ENCODE results near the gene VWA3A.
"Not testable (repeated sequence)": the region's sequence is repeated elsewhere in the genome, so short reads cannot be mapped to it uniquely, and the experiment has no call there.

VWA3A gene, protein sequence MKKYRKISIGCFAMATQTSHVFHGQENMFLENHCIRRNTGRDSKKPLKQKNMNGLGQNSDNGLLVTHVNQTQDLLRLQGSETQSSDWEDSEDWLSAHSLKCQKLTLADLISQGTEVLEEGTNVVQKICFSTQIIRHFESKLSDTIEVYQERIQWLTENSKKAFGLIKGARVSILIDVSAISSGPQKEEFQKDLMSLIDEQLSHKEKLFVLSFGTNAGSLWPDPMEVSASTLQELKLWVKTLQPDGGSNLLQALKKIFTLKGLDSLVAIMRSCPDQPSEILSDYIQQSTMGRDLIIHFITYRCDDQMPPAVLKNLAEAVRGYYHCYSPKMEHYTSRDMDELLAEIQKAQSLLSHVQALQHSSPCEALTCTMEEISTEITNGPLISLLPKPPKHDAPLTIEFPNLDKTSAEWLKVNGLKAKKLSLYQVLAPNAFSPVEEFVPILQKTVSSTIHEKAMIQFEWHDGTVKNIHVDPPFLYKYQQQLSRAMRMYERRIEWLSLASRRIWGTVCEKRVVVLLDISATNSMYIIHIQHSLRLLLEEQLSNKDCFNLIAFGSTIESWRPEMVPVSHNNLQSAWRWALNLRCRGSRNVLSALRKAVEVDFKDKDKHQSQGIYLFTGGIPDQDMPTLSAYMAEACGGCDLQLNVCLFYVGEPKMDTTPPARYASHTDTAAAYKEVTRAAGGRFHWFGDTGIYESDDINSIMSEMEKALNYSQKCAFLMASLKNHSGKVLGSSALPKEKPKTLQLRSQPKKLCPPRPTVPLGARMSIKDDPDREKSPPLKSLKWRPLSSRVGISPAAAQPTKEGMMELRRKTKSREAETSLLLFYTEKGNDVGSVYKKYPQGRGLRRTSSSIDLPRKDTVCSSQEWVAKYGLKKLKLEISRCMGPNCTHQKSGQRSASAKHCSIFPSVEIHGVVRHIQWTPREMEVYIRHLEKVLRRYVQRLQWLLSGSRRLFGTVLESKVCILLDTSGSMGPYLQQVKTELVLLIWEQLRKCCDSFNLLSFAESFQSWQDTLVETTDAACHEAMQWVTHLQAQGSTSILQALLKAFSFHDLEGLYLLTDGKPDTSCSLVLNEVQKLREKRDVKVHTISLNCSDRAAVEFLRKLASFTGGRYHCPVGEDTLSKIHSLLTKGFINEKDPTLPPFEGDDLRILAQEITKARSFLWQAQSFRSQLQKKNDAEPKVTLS

DNA sequence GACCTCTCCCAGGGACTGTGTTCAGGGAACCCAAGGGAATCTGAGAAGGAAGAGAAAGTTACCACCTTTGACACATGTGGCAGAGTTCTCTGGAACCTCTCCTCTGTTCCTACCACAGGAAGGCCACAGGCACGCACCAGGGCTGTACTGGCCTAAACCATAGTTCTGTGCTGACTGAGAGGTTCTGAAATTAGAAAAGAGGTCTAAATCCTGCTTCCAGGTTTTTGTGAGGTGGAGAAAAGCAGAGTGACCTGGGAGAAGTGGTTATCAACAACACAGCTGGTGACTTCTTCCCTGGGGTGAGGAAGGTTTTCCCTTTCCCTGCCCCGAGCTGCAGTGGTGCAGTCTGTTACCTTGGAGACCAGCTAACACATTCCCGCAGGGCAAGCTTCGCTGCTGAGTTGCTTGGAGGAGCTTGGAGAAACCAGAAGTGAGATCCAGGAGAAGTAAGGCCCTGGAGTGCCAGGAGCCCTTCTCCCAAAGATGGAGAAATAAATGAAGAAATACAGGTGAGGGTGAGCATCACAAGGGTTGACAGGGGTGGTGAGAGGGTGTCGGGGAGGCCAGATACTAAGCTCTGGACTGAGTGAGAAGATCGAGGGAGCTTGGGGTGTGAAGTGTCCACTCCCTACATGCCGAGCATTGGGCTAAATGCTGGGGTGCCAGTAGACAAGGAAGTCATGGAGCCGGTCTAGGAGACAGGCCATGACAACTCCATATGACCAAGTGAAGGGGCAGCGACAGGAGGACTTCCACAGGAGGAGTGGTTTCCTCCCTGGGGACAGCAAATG lies at the start of gene VWA3A:
VWA3A (plus strand) TSS at position 399 of the 791 bp plus-strand sequence; CDS start at position 496, 97 bp downstream.
- Mint-ChIP-seq H3K27me3 (peaks cover 24% of the 10 kb centered on the region), H3K36me3 (ENCODE audit: insufficient read depth) (peaks cover 1% of the 10 kb centered on the region), H3K4me3 (no peak within 1 kb of the TSS), H3K4me1 (no peaks in the 10 kb centered on the region), H3K27ac (ENCODE audit: low read depth) (no peak within 1 kb of the TSS), H3K9me3 (no peaks in the 10 kb centered on the region)
- ATAC-seq (replicated peaks; ENCODE audit: extremely low read depth, poor library complexity, severe bottlenecking) (no peak), DNase-seq (ENCODE audit: low spot score in 2 of 2) (no peak)

DNA sequence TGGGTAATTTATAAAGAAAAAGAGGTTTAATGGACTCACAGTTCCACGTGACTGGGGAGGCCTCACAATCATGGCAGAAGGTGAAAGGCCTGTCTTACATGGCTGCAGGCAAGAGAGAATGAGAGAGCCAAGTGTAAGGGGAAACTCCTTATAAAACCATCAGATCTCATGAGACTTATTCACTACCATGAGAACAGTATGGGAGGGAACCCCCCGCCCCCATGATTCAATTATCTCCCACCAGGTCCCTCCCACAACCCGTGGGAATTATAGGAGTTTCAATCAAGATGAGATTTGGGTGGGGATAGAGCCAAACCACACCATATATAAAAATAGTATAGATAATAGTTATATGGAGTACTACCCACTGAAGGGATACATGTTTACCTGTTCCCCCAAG lies 48.5 kb upstream of the VWA3A start:
- not testable (repeated sequence) for DNase-seq (ENCODE audit: low spot score in 2 of 2); ATAC-seq (replicated peaks; ENCODE audit: extremely low read depth, poor library complexity, severe bottlenecking)

DNA sequence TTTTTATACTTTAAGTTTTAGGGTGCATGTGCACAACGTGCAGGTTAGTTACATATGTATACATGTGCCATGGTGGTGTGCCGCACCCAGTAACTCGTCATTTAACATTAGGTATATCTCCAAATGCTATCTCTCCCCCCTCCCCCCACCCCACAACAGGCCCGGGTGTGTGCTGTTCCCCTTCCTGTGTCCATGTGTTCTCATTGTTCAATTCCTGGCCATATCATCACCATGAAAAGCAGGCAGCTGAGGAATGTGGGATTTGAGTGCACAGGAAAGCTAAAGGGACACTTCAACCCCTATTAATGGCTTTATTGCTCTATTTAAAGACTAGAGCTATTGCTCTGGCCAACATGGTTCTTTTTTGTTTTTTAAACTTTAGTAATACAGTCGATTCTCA lies 46.5 kb upstream of the VWA3A start:
- not testable (repeated sequence) for H3K9me3 Mint-ChIP-seq; H3K36me3 Mint-ChIP-seq (ENCODE audit: insufficient read depth); DNase-seq (ENCODE audit: low spot score in 2 of 2); H3K4me1 Mint-ChIP-seq; H3K4me3 Mint-ChIP-seq; ATAC-seq (replicated peaks; ENCODE audit: extremely low read depth, poor library complexity, severe bottlenecking); H3K27ac Mint-ChIP-seq (ENCODE audit: low read depth); H3K27me3 Mint-ChIP-seq

More for the DNA sequence above, 48.5 kb upstream of the VWA3A start:
- not testable (repeated sequence) for H3K36me3 Mint-ChIP-seq (ENCODE audit: insufficient read depth); H3K27ac Mint-ChIP-seq (ENCODE audit: low read depth); H3K9me3 Mint-ChIP-seq; H3K4me1 Mint-ChIP-seq; H3K27me3 Mint-ChIP-seq; H3K4me3 Mint-ChIP-seq

DNA sequence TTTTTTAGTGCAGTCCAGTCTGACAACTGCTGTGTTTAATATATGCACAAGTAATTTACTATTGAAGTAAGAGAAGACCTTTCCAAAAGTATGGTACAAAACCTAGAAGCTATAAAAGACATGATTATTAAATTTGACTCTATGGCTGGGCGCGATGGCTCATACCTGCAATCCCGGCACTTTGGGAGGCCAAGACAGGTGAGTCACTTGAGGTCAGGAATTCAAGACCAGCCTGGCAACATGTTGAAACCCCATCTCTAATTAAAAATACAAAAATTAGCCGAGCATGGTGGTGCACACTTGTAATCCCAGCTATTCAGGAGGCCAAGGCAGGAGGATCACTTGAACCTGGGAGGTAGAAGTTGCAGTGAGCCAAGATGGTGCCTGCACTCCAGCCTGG lies 41.4 kb upstream of the VWA3A start:
- Mint-ChIP-seq H3K36me3 (ENCODE audit: insufficient read depth) (peaks cover 1% of the 10 kb centered on the region), H3K27me3 (no peaks in the 10 kb centered on the region), H3K4me3 (no peak overlapping the region), H3K27ac (ENCODE audit: low read depth) (no peak overlapping the region), H3K4me1 (peaks cover 19% of the 10 kb centered on the region), H3K9me3 (no peaks in the 10 kb centered on the region)
- DNase-seq (ENCODE audit: low spot score in 2 of 2) (no peak), ATAC-seq (replicated peaks; ENCODE audit: extremely low read depth, poor library complexity, severe bottlenecking) (no peak)

DNA sequence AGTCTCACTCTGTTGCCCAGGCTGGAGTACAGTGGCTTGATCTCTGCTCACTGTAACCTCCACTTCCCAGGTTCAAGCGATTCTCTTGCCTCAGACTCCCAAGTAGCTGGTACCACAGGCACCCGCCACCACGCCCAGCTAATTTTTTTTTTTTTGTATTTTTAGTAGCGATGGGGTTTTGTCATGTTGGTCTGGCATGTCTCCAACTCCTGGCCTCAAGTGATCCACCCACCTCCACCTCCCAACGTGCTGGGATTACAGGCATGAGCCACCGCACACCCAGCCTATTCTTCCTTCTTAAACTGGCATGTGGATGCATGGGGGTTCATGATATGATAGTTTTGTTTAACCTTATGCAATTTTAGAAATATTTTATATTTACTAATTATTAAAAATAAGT lies 39.4 kb upstream of the VWA3A start:
- Mint-ChIP-seq H3K27ac (ENCODE audit: low read depth) (no peak overlapping the region), H3K4me1 (peaks cover 19% of the 10 kb centered on the region), H3K27me3 (no peaks in the 10 kb centered on the region), H3K4me3 (no peak overlapping the region), H3K9me3 (no peaks in the 10 kb centered on the region), H3K36me3 (ENCODE audit: insufficient read depth) (peaks cover 1% of the 10 kb centered on the region)
- ATAC-seq (replicated peaks; ENCODE audit: extremely low read depth, poor library complexity, severe bottlenecking) (no peak), DNase-seq (ENCODE audit: low spot score in 2 of 2) (no peak)

DNA sequence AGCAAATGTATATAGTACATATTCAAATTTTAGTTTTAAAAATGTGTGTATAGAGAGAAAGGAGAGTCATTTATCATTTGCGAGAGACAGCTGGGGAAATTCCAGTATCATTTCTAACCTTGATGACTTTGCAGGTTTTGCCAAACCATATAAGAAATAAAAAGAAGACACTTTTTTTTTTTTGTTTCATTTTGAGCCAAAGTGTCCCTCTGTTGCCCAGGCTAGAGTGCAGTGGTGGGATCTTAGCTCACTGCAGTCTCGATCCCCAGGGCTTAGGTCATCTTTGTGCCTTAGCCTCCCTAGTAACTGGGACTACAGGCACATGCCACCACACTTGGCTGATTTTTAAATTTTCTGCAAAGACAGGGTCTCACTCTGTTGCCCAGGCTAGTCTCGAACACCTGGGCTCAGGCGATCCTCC lies 38.4 kb upstream of the VWA3A start:
- H3K27me3 Mint-ChIP-seq: no peaks in the 10 kb centered on the region
- no peak for ATAC-seq (replicated peaks; ENCODE audit: extremely low read depth, poor library complexity, severe bottlenecking)
- no peak overlapping the region for H3K4me3 Mint-ChIP-seq
- peak overlapping the region; percentile 61 for H3K27ac Mint-ChIP-seq (ENCODE audit: low read depth)
- no peak for DNase-seq (ENCODE audit: low spot score in 2 of 2)
- peaks cover 1% of the 10 kb centered on the region for H3K36me3 Mint-ChIP-seq (ENCODE audit: insufficient read depth)
- peaks cover 25% of the 10 kb centered on the region for H3K4me1 Mint-ChIP-seq
- no peaks in the 10 kb centered on the region for H3K9me3 Mint-ChIP-seq

DNA sequence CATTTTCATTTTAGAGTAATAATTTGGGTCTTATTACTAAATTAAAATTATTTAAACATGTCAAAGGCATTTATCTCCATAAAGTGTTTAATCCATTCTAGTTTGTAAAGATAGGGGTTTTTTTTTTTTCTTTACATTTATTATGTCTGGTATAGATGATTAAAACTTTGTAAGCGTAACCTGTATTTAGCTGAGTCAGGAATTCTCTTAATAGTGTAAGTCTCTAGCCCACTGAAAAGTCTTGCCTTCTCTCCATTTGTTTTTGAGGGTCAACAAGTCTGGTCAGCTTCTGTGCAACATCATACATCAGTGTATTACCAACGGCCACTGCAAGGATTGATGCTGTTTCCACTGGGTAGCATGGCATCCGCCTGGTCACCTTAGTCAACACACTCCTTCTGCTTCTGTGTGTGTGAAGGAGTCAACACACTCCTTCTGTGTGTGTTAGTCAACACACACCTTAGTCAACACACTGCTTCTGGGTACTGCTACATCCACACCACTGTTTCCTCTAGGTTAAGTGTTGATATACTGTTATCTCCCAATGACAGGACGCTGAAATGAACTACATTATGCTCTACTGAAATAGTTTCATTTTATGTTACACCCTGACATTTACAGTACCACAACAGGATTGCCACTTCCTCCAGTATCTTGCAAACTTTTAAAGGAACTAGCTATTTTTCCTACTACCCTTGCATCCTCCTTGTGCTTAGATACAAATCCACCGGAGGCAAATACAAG lies 37.3 kb upstream of the VWA3A start:
- Mint-ChIP-seq H3K9me3 (no peaks in the 10 kb centered on the region), H3K36me3 (ENCODE audit: insufficient read depth) (peaks cover 1% of the 10 kb centered on the region), H3K27ac (ENCODE audit: low read depth) (no peak overlapping the region), H3K27me3 (no peaks in the 10 kb centered on the region), H3K4me1 (peaks cover 30% of the 10 kb centered on the region), H3K4me3 (no peak overlapping the region)
- DNase-seq (ENCODE audit: low spot score in 2 of 2) (no peak), ATAC-seq (replicated peaks; ENCODE audit: extremely low read depth, poor library complexity, severe bottlenecking) (no peak)

DNA sequence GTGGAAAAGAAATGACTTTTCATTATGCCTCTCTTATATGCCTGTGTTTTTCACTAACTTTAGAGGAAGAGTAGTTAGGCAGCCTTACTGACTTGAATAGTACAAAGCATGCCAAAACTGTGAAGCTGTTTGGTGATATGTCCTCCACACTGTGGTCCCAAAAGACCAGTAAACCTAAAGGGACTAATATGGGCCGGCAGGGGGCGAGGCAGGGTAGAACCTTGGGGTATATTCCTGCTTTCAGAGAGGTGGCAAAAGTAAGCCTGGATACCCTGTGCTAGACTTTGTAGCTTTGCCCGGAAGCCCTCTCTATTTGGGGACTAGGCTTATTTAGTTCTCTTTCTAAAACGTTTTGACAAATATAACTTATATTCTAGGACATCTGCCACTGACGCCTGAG lies 36.5 kb upstream of the VWA3A start:
- Mint-ChIP-seq H3K9me3 (no peaks in the 10 kb centered on the region), H3K36me3 (ENCODE audit: insufficient read depth) (peaks cover 1% of the 10 kb centered on the region), H3K4me3 (no peak overlapping the region), H3K27ac (ENCODE audit: low read depth) (no peak overlapping the region), H3K27me3 (no peaks in the 10 kb centered on the region), H3K4me1 (peaks cover 30% of the 10 kb centered on the region)
- no peak for ATAC-seq (replicated peaks; ENCODE audit: extremely low read depth, poor library complexity, severe bottlenecking)
- no peak for DNase-seq (ENCODE audit: low spot score in 2 of 2)

DNA sequence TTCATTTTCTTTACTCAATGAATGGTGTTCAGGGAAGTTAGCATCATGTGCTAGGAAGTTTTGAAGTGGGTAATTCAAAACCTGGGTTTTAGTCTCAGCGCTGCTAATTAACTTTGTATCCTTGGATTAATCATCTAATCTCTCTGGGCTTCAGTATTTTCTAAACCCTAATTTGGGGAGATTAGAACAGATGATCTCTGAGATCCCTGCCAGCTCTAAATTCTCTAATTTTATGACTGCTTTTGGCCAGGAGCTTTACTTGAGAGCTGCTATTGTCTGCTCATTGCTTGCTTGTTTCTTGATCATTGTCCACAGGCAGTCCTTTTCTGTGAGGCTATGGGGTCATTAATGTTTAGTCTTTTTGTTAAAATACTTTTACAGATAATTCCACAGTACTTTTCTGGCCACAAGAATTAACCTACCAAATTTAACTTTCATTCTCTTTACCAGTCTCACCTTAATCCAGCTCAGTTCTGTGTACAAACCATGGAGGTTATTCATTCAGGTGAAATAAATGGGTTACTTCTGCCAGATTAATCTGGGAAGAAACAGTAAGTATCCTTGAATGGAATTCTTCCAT lies 28.4 kb upstream of the VWA3A start:
- peaks cover 17% of the 10 kb centered on the region for H3K4me1 Mint-ChIP-seq
- no peak overlapping the region for H3K4me3 Mint-ChIP-seq
- no peaks in the 10 kb centered on the region for H3K9me3 Mint-ChIP-seq
- no peak for ATAC-seq (replicated peaks; ENCODE audit: extremely low read depth, poor library complexity, severe bottlenecking)
- H3K27me3 Mint-ChIP-seq: no peaks in the 10 kb centered on the region
- H3K36me3 Mint-ChIP-seq (ENCODE audit: insufficient read depth): peaks cover 4% of the 10 kb centered on the region
- no peak for DNase-seq (ENCODE audit: low spot score in 2 of 2)
- H3K27ac Mint-ChIP-seq (ENCODE audit: low read depth): no peak overlapping the region

DNA sequence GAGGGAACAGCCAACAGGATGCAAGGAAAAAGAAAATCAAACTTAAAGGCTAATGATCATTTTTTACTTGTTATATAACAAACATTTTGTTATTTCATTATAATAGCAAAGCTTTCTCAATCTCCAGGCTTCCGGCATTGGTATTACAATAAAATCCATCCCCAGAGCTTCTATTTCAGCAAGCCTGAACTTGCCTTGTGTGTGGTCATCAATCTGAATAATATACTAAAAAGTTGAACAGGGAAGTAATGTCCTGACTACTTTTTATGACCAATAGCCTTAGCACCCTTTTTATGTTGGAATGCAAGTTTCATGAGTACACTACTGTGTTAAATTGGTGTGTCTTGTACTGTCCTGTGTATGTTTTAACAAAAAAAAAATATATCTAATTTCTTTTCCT lies 27.1 kb upstream of the VWA3A start:
- H3K27me3 Mint-ChIP-seq: no peaks in the 10 kb centered on the region
- DNase-seq (ENCODE audit: low spot score in 2 of 2) (no peak), ATAC-seq (replicated peaks; ENCODE audit: extremely low read depth, poor library complexity, severe bottlenecking) (no peak)
- no peak overlapping the region for H3K27ac Mint-ChIP-seq (ENCODE audit: low read depth)
- H3K9me3 Mint-ChIP-seq: no peaks in the 10 kb centered on the region
- H3K4me1 Mint-ChIP-seq: peaks cover 12% of the 10 kb centered on the region
- H3K36me3 Mint-ChIP-seq (ENCODE audit: insufficient read depth): peaks cover 4% of the 10 kb centered on the region
- no peak overlapping the region for H3K4me3 Mint-ChIP-seq

All from central memory CD8-positive, alpha-beta T cell (primary cell).